Parietal lobe (tissue), 1 donor: ENCODE data around the gene CYP2F1. TPM values are rescaled to one million over a fixed set of nuclear protein-coding genes. Genes with fewer than 3 reads are reported as not detected.

Source experiments
- total RNA-seq: library from RNA; depleted of rRNA; stranded (reverse); fragments of >200 nt; gene quantifications from one replicate; pipeline ENCODE4 v1.2.3, GENCODE V29; 2014

The CYP2F1 gene
- not detected for total RNA-seq

DNA sequence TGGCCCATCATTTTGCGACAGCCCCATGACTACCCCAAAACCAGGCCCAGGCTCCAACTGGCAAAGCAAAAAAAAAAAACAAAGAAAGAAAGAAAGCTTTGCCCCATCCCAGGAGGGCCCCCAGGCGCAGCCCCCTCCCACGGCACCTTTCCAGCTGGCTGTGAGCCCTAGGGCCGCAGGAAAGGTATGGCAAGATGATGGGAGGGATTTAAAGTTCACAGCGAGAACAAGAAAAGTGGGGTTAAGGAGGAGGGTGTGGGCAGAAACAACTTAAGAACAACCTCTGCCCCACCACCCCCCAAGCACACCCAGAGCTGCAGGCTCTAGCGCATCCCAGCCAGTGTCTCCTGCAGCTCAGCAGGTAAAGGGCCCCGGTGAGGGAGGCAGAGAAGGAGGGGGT, at the start of gene CYP2F1:
Gene CYP2F1 (plus strand): TSS at position 301 of the 400 bp plus-strand sequence. CDS start 1,757 bp downstream, outside the sequence.

DNA sequence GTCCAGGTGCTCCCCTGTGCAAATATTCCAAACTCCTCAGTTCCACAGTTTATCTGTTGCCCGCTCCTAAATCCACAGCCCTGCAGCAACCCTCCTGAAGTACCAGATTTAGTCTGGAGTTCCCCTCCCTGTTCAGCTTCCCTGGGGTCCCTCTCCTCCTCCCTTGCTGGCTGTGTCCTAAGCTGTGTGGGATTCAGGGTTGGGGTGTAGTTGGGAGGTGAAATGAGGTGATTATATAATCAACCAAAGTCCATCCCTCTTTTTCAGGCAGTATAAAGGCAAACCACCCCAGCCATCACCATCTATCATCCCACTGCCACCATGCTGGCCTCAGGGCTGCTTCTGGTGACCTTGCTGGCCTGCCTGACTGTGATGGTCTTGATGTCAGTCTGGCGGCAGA, 26.1 kb upstream of the CYP2F1 start, which contains the start of gene CYP2A13:
Gene CYP2A13 (plus strand): TSS at position 301 of the 400 bp plus-strand sequence. CDS start 21 bp downstream, at position 322.

Other genes with a start within 250 kb of the CYP2F1 start
- not detected for gene CYP2A7, start 232.2 kb upstream of the CYP2F1 start, total RNA-seq
- gene CYP2B6, start 123.2 kb upstream of the CYP2F1 start, total RNA-seq = not detected
- gene CYP2A13, start 26.0 kb upstream of the CYP2F1 start, total RNA-seq = not detected
- not detected for gene CYP2S1, start 78.8 kb downstream of the CYP2F1 start, total RNA-seq
- gene AXL, start 104.8 kb downstream of the CYP2F1 start, total RNA-seq = 7.5 TPM
- 128 TPM for gene HNRNPUL1, start 149.9 kb downstream of the CYP2F1 start, total RNA-seq
- gene CCDC97, start 195.7 kb downstream of the CYP2F1 start, total RNA-seq = 11.0 TPM
- 1.6 TPM for gene TGFB1, start 239.5 kb downstream of the CYP2F1 start, total RNA-seq
- 4.7 TPM for gene B9D2, start 249.7 kb downstream of the CYP2F1 start, total RNA-seq